GM12874 (cell line): ENCODE data around the gene CYP11A1.

Source experiments
- CTCF ChIP-seq: IDR thresholded peaks from 2 replicates; pipeline ENCODE4 v1.5.1; 2011; ENCODE audit warnings: low read depth, mild to moderate bottlenecking, control low read depth, low read length, moderate library complexity; ENCODE audit not compliant: insufficient read depth

Gene CYP11A1

DNA sequence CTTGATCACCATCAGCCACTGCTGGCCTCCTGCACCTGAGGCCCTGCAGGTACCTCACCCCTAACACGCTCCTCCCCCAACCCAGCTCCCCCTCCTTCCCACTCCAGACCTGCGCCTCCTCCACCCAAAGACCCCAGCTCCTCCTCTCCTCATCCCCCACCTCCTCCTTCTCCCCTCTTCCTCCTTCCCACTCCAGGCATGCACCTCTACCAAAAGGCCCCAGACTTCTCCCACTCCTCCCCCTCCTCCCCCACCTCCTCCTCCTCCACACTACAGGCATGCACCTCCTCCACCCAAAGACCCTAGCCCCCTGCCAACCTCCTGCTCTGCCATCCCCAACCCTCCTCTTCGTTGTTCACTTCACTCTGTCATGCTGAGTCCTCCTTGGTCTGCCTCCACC is 42.7 kb downstream of the CYP11A1 start:
- no peak for TF ChIP-seq CTCF

GRCh38 chr15:74322558-74323180 is 44.8 kb downstream of the CYP11A1 start:
- peak; percentile 92 for TF ChIP-seq CTCF

GRCh38 chr15:74320352-74321247 is 46.8 kb downstream of the CYP11A1 start:
- TF ChIP-seq CTCF, result peak; percentile 65

GRCh38 chr15:74319596-74320351 is 47.7 kb downstream of the CYP11A1 start:
- no peak for TF ChIP-seq CTCF

- TF ChIP-seq CTCF, result no peak
These were observed 48.3 kb downstream of the CYP11A1 start for GRCh38 chr15:74319138-74319460.

DNA sequence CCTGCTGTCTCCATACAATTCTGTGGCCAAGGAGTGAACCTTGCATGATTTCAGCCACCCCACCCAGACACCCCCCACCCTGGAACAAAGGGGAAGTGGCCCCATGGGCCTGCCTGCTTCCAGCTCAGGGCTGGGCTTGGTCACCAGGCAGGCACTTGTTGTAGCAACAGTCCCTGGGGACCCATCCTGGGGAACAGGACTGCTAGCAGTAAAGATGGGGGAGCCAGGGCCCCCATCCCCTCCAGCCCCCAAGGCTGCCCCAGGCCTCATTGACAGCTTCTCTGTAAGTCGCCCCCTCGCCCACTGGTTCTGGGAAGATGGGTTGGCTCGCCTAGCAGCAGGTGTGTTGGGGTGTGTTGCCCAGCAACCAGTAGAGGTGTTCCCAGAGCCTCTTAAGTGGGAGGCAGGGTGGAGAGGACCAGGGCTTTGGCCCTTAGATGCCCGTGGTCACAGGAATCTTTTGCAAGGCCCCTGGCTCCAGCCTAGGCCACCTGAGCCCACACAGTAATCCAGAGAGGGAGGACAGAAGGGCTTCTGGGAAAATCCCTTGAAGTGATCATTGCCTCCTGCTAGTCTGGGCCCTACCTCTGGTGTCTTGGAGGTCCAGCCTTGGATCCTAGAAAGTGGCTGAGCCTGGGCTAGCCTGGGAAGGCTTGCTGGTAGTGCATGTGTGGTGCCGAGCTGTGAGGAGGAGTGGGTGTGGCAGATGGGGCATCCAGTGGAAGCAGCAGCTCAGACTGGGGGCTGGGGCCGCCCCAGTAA is 48.9 kb downstream of the CYP11A1 start:
- no peak for TF ChIP-seq CTCF

- TF ChIP-seq CTCF, result no peak
These were observed 49.5 kb downstream of the CYP11A1 start for GRCh38 chr15:74317820-74318375.
